SK-N-SH (cell line): ENCODE data around the gene ZNF775. TPM values are rescaled to one million over a fixed set of nuclear protein-coding genes. Genes with fewer than 3 reads are reported as not detected.

ENCODE experiments used
- CTCF ChIA-PET: fragments of 300-600, 350-600 bp; formaldehyde crosslinking; extraction: SDS; loops from one replicate; lab custom pipeline; 2021; lab: Yijun Ruan, JAX
- POLR2A ChIA-PET: fragments of 350-600 bp; sonication (Branson Sonifier 250); formaldehyde crosslinking; extraction: SDS; loops from one replicate; lab custom pipeline; 2020; ENCODE audit warnings: antibody characterized with exemption, inconsistent platforms; lab: Yijun Ruan, JAX
- DNase-seq: peaks from one replicate; pipeline ENCODE4 v3.0.0; 2012
- H2AFZ ChIP-seq: fragments of 200-600 bp; sonication (generic); 2 replicates; pipeline ENCODE4 v1.8.1; 2016; ENCODE audit warnings: antibody characterized with exemption, mild to moderate bottlenecking, low read depth
- H3F3A ChIP-seq: fragments of 200-600 bp; sonication (generic); replicated peaks from 2 replicates; pipeline ENCODE3; 2016; ENCODE audit warnings: antibody characterized with exemption, mild to moderate bottlenecking; ENCODE audit not compliant: insufficient read depth
- H3K27ac ChIP-seq, 2 experiments: fragments of 200-500 bp in 1 of 2; fragments of 200-600 bp in 1 of 2; sonication (Bioruptor generic) in 1 of 2; sonication (generic), shearing (Covaris generic) in 1 of 2; 2 replicates each; pipeline versions ENCODE4 v1.5.1 to v1.6.1; 2014 to 2016; ENCODE audit warnings: low read depth in 2 of 2, inconsistent platforms in 1 of 2, low read length in 1 of 2, mild to moderate bottlenecking in 1 of 2, mixed read lengths in 1 of 2
- H3K27me3 ChIP-seq: fragments of 200-600 bp; sonication (generic), shearing (Covaris generic); 2 replicates; pipeline ENCODE4 v1.6.1; 2016; ENCODE audit warnings: mixed run types; ENCODE audit not compliant: insufficient read depth
- H3K36me3 ChIP-seq, 2 experiments: fragments of 200-500 bp in 1 of 2; fragments of 200-600 bp in 1 of 2; sonication (Bioruptor generic) in 1 of 2; sonication (generic) in 1 of 2; replicated peaks in 1 of 2; 2 replicates each; pipeline versions ENCODE3 to v1.5.1; 2014 to 2016; ENCODE audit warnings: low read length in 1 of 2, mild to moderate bottlenecking in 1 of 2; ENCODE audit not compliant: insufficient read depth in 2 of 2, control insufficient read depth in 1 of 2
- H3K4me1 ChIP-seq, 2 experiments: fragments of 200-500 bp in 1 of 2; fragments of 200-600 bp in 1 of 2; sonication (Bioruptor generic) in 1 of 2; sonication (generic), shearing (Covaris generic) in 1 of 2; 2 replicates each; pipeline versions ENCODE4 v1.5.1 to v1.6.1; 2014 to 2016; ENCODE audit warnings: low read depth in 1 of 2, low read length in 1 of 2, mixed run types in 1 of 2; ENCODE audit not compliant: insufficient read depth in 2 of 2, control insufficient read depth in 1 of 2
- H3K4me2 ChIP-seq: fragments of 200-600 bp; sonication (generic), shearing (Covaris generic); 2 replicates; pipeline ENCODE4 v1.6.1; 2017; ENCODE audit warnings: mixed run types
- H3K4me3 ChIP-seq, 2 experiments: fragments of 200-500 bp in 1 of 2; fragments of 200-600 bp in 1 of 2; sonication (Bioruptor generic) in 1 of 2; sonication (generic), shearing (Covaris generic) in 1 of 2; 2 replicates each; pipeline versions ENCODE4 v1.5.1 to v1.8.1; 2014 to 2016; ENCODE audit warnings: low read depth in 2 of 2, inconsistent platforms in 1 of 2, low read length in 1 of 2, mild to moderate bottlenecking in 1 of 2, mixed read lengths in 1 of 2, moderate library complexity in 1 of 2
- H3K79me2 ChIP-seq: fragments of 200-600 bp; sonication (generic); 2 replicates; pipeline ENCODE4 v1.8.1; 2017; ENCODE audit warnings: mild to moderate bottlenecking; ENCODE audit not compliant: insufficient read depth
- H3K9ac ChIP-seq: fragments of 200-600 bp; sonication (generic); 2 replicates; pipeline ENCODE4 v1.6.1; 2017; ENCODE audit warnings: mixed run types
- H3K9me2 ChIP-seq: fragments of 200-600 bp; sonication (generic); 2 replicates; pipeline ENCODE4 v1.6.1; 2017; ENCODE audit warnings: mixed run types
- H3K9me3 ChIP-seq: fragments of 200-600 bp; sonication (generic); 2 replicates; pipeline ENCODE4 v1.6.1; 2017; ENCODE audit warnings: mixed run types, mild to moderate bottlenecking, moderate library complexity
- H4K20me1 ChIP-seq: fragments of 200-600 bp; sonication (generic); 2 replicates; pipeline ENCODE4 v1.6.1; 2017; ENCODE audit warnings: mild to moderate bottlenecking, mixed run types; ENCODE audit not compliant: insufficient read depth
- CHD2 ChIP-seq: fragments of 150-350 bp; IDR thresholded peaks from 2 replicates; pipeline ENCODE4 v1.6.1; 2018; ENCODE audit warnings: low read length; ENCODE audit not compliant: partially characterized antibody
- CTCF ChIP-seq: fragments of 200-600 bp; sonication (generic); IDR thresholded peaks from 2 replicates; pipeline ENCODE4 v1.6.1; 2017; ENCODE audit warnings: antibody characterized with exemption, mild to moderate bottlenecking, moderate library complexity
- FOXM1 ChIP-seq: IDR thresholded peaks from 2 replicates; pipeline ENCODE4 v1.4.0; 2012; ENCODE audit warnings: low read depth, mild to moderate bottlenecking
- GABPA ChIP-seq: IDR thresholded peaks from 2 replicates; pipeline ENCODE4 v1.4.0; 2012; ENCODE audit warnings: low read depth, mild to moderate bottlenecking
- GATA2 ChIP-seq: sonication (generic); formaldehyde crosslinking; IDR thresholded peaks from 2 replicates; pipeline ENCODE4 v1.5.0; 2020; ENCODE audit warnings: mild to moderate bottlenecking, missing genetic modification reagents
- IRF3 ChIP-seq: fragments of 150-350 bp; IDR thresholded peaks from 2 replicates; pipeline ENCODE4 v1.6.1; 2016; ENCODE audit warnings: mild to moderate bottlenecking, low read depth, low read length
- JUND ChIP-seq: IDR thresholded peaks from 2 replicates; pipeline ENCODE4 v1.4.0; 2012
- NFIC ChIP-seq: IDR thresholded peaks from 2 replicates; pipeline ENCODE4 v1.4.0; 2012; ENCODE audit warnings: borderline replicate concordance
- POLR2AphosphoS5 ChIP-seq: IDR thresholded peaks from 2 replicates; pipeline ENCODE4 v1.6.1; 2012; ENCODE audit warnings: low read depth, low read length
- RCOR1 ChIP-seq: fragments of 150-350 bp; IDR thresholded peaks from 2 replicates; pipeline ENCODE4 v1.6.1; 2017; ENCODE audit warnings: antibody characterized with exemption, low read length
- RFX5 ChIP-seq: IDR thresholded peaks from 2 replicates; pipeline ENCODE4 v1.6.1; 2012; ENCODE audit warnings: mild to moderate bottlenecking, improper control_type of control experiment, low read length
- RXRA ChIP-seq: IDR thresholded peaks from 2 replicates; pipeline ENCODE4 v1.4.0; 2012; ENCODE audit warnings: low read depth, mild to moderate bottlenecking, borderline replicate concordance
- TAF1 ChIP-seq: IDR thresholded peaks from 2 replicates; pipeline ENCODE4 v1.6.1; 2012; ENCODE audit warnings: low read depth, mild to moderate bottlenecking, low read length, moderate library complexity, borderline replicate concordance
- TEAD4 ChIP-seq: IDR thresholded peaks from 2 replicates; pipeline ENCODE4 v1.4.0; 2012; ENCODE audit warnings: mild to moderate bottlenecking, borderline replicate concordance; ENCODE audit not compliant: insufficient read depth
- USF1 ChIP-seq: IDR thresholded peaks from 2 replicates; pipeline ENCODE4 v1.4.0; 2012; ENCODE audit warnings: low read depth, borderline replicate concordance
- USF2 ChIP-seq: fragments of 150-350 bp; IDR thresholded peaks from 2 replicates; pipeline ENCODE4 v1.6.1; 2017; ENCODE audit warnings: antibody characterized with exemption, low read length, low read depth, borderline replicate concordance
- WGBS: methylation state at CpG from one replicate; pipeline ENCODE4 v1.1.6; 2017; ENCODE audit warnings: low lambda C conversion rate; 5-methylcytosine and 5-hydroxymethylcytosine counted together
- polyA plus RNA-seq, 3 experiments: library from polyadenylated mRNA; depleted of rRNA; stranded (reverse); fragments of >200 nt; gene quantifications; 2 replicates each; pipeline ENCODE4 v1.2.3, GENCODE V29; 2012

ZNF775 gene
- polyA plus RNA-seq, 1 of the 3 experiments (the other 2 are of a cell fraction), result 5.0 TPM

GRCh38 chr7:150357771-150358427, 21.2 kb upstream of the ZNF775 start (continued):
- TF ChIP-seq IRF3, result no peak

- Histone ChIP-seq H3K9ac (no peak overlapping the region), H4K20me1 (no peaks in the 10 kb centered on the region), H3K4me3 (no peak overlapping the region), H3K27me3 (no peaks in the 10 kb centered on the region)
- TF ChIP-seq FOXM1 (no peak), USF1 (no peak), TAF1 (no peak), RXRA (no peak), CTCF (no peak)
- TF ChIP-seq, all 33 proteins: peak for 0
- WGBS, result 95% methylated on average over 4 of the region's 4 CpGs
- Histone ChIP-seq H3K27ac (no peak overlapping the region), H3K9me3 (no peaks in the 10 kb centered on the region), H3K36me3 (no peaks in the 10 kb centered on the region), H3F3A (no peaks in the 10 kb centered on the region), H2AFZ (no peak overlapping the region), H3K79me2 (no peaks in the 10 kb centered on the region), H3K4me1 (peaks cover 0 to 6% of the 10 kb centered on the region in 2 experiments; a peak in 3 of 4 replicates), H3K9me2 (no peaks in the 10 kb centered on the region), H3K4me2 (no peak overlapping the region)
- ChIA-PET POLR2A (interaction anchor here (0.6 kb wide), 1 partner anchor 590 kb away, joined by 3 read pairs; no protein-coding TSS in a partner anchor), CTCF (interaction anchor here (1.0 to 5.7 kb wide), 9 partner anchors 10 to 91 kb away, joined by 3 to 57 read pairs (median 4); partner anchors contain the start of genes RARRES2 and REPIN1)
- no peak for DNase-seq
Measured at GRCh38 chr7:150358433-150358832, 20.7 kb upstream of the ZNF775 start.

GRCh38 chr7:150358988-150359621, 20.0 kb upstream of the ZNF775 start:
- WGBS, result 92% methylated on average over 4 of the region's 4 CpGs
- ChIA-PET POLR2A (interaction anchor here (0.6 kb wide), 1 partner anchor 591 kb away, joined by 3 read pairs; no protein-coding TSS in a partner anchor), CTCF (interaction anchor here (1.0 to 5.7 kb wide), 8 partner anchors 9 to 90 kb away, joined by 3 to 57 read pairs (median 4); partner anchors contain the start of genes RARRES2 and REPIN1)
- TF ChIP-seq GATA2 (no peak), JUND (no peak), POLR2AphosphoS5 (no peak), TEAD4 (no peak), IRF3 (no peak), USF2 (no peak), CHD2 (no peak), RCOR1 (no peak), USF1 (no peak), GABPA (no peak), RFX5 (no peak), NFIC (no peak)

More at GRCh38 chr7:150358988-150359621, 20.0 kb upstream of the ZNF775 start:
- no peak overlapping the region for H2AFZ ChIP-seq
- H3K27me3 ChIP-seq, result no peaks in the 10 kb centered on the region
- no peaks in the 10 kb centered on the region for H4K20me1 ChIP-seq
- H3K4me1 ChIP-seq, result peaks cover 0 to 12% of the 10 kb centered on the region in 2 experiments; a peak in 3 of 4 replicates
- H3K9me2 ChIP-seq, result no peaks in the 10 kb centered on the region
- H3K79me2 ChIP-seq, result no peaks in the 10 kb centered on the region
- no peak overlapping the region for H3K4me2 ChIP-seq
- H3K9me3 ChIP-seq, result no peaks in the 10 kb centered on the region
- no peaks in the 10 kb centered on the region for H3K36me3 ChIP-seq
- no peak overlapping the region for H3K9ac ChIP-seq
- no peak overlapping the region for H3K4me3 ChIP-seq
- no peak for DNase-seq
- no peak overlapping the region for H3K27ac ChIP-seq
- no peaks in the 10 kb centered on the region for H3F3A ChIP-seq
